GM12873 (cell line): Measurements from ENCODE around the gene CFAP20DC.

ENCODE experiments used
- CTCF ChIP-seq: IDR thresholded peaks from 2 replicates; pipeline ENCODE4 v1.5.1; 2012; ENCODE audit warnings: low read depth, mild to moderate bottlenecking, moderate library complexity, low read length, control low read depth; ENCODE audit not compliant: insufficient read depth; ENCODE audit errors: missing control alignments

Gene CFAP20DC

GRCh38 chr3:58804914-58805313, 244.9 kb downstream of the CFAP20DC start:
- no peak for TF ChIP-seq CTCF

GRCh38 chr3:58801541-58801940, 248.3 kb downstream of the CFAP20DC start:
- no peak for TF ChIP-seq CTCF

- no peak for TF ChIP-seq CTCF
Observed at GRCh38 chr3:58800940-58801339, 248.9 kb downstream of the CFAP20DC start.

- TF ChIP-seq CTCF = no peak
Observed at GRCh38 chr3:58800032-58800431, 249.8 kb downstream of the CFAP20DC start.

- TF ChIP-seq CTCF = no peak
Observed at GRCh38 chr3:58799271-58799670, 250.6 kb downstream of the CFAP20DC start.

GRCh38 chr3:58798312-58798711, 251.5 kb downstream of the CFAP20DC start:
- no peak for TF ChIP-seq CTCF

- no peak for TF ChIP-seq CTCF
Observed at GRCh38 chr3:58794750-58795149, 255.1 kb downstream of the CFAP20DC start.

GRCh38 chr3:58793938-58794337, 255.9 kb downstream of the CFAP20DC start:
- TF ChIP-seq CTCF = no peak
